ENCODE measurements around the gene GOLGA5. TPM values are rescaled to one million over a fixed set of nuclear protein-coding genes. Genes with fewer than 3 reads are reported as not detected.
"Not testable (repeated sequence)": the region's sequence is repeated elsewhere in the genome, so short reads cannot be mapped to it uniquely, and the experiment has no call there.

The GOLGA5 gene
- 31.1 TPM for polyA plus RNA-seq (2012; ENCODE audit: insufficient read depth, insufficient read length, low read depth)

DNA sequence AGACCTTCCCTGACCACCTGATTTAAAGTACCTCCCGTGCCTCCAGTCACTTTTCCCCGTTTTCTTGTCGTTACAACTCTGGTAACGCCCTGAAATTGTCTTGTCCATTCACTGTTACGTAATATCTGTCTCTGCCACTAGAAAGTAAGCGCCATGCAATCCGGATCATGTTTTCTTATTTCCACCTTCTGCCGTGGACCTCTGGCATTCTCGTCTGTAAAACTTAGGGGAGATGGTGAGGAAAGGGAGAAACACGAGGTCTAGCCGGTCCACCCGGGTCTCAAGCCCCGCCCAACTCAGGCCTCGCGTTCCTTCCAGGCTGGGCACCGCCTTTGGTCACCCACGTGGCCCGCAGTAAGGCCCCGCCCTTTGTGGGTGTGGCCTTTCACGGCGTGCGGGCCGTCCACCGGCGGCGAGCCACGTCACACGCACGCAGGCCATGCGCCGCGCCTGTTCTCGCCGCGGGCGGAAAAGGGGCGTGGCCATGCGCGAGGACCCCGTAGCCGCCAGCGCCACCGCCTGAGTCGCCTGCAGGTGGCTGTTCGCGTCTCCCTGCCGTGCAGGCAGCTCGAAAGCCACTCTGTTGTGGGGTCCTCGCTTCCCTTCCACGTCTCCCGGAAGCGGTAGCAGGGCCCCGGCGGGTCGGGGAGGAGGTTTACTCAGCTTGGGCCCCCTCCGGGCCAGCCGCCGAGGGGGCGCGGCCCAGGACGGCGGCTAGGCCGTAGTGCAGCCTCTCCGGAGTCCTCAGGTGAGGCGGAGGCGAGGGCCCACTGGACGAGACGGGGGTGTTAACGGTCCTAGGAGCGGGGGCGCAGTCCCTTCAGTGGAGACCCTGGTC, at the start of gene GOLGA5:
GOLGA5 (plus strand) TSS at position 597 of the 838 bp plus-strand sequence. CDS start 3,133 bp downstream, outside the sequence.
- Histone ChIP-seq H3K36me3 (peaks cover 3% of the 10 kb centered on the region; the same call in 1 of the 2 replicates), H3K27me3 (no peaks in the 10 kb centered on the region), H3K4me1 (peaks cover 7% of the 10 kb centered on the region), H3K4me3 (ENCODE audit: low read depth, low read length) (peak within 1 kb of the TSS; percentile 90), H3K9me3 (no peaks in the 10 kb centered on the region)
- TF ChIP-seq, protein P1, sequence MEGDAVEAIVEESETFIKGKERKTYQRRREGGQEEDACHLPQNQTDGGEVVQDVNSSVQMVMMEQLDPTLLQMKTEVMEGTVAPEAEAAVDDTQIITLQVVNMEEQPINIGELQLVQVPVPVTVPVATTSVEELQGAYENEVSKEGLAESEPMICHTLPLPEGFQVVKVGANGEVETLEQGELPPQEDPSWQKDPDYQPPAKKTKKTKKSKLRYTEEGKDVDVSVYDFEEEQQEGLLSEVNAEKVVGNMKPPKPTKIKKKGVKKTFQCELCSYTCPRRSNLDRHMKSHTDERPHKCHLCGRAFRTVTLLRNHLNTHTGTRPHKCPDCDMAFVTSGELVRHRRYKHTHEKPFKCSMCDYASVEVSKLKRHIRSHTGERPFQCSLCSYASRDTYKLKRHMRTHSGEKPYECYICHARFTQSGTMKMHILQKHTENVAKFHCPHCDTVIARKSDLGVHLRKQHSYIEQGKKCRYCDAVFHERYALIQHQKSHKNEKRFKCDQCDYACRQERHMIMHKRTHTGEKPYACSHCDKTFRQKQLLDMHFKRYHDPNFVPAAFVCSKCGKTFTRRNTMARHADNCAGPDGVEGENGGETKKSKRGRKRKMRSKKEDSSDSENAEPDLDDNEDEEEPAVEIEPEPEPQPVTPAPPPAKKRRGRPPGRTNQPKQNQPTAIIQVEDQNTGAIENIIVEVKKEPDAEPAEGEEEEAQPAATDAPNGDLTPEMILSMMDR (IDR thresholded peaks at IDR 0.05; ENCODE audit: low read depth, low read length) = no peak
- DNase-seq = peak; percentile 99

GRCh38 chr14:92747701-92748258, 46.3 kb upstream of the GOLGA5 start:
- Histone ChIP-seq H3K36me3 (0 out of 2 replicates have a peak, but pooled peaks cover 3% of the 10 kb centered on the region), H3K4me1 (no peaks in the 10 kb centered on the region), H3K27me3 (no peaks in the 10 kb centered on the region), H3K9me3 (no peaks in the 10 kb centered on the region), H3K4me3 (ENCODE audit: low read depth, low read length) (peak overlapping the region; percentile 74)
- TF ChIP-seq, protein P1 (IDR thresholded peaks at IDR 0.05; ENCODE audit: low read depth, low read length) = no peak
- DNase-seq = no peak

DNA sequence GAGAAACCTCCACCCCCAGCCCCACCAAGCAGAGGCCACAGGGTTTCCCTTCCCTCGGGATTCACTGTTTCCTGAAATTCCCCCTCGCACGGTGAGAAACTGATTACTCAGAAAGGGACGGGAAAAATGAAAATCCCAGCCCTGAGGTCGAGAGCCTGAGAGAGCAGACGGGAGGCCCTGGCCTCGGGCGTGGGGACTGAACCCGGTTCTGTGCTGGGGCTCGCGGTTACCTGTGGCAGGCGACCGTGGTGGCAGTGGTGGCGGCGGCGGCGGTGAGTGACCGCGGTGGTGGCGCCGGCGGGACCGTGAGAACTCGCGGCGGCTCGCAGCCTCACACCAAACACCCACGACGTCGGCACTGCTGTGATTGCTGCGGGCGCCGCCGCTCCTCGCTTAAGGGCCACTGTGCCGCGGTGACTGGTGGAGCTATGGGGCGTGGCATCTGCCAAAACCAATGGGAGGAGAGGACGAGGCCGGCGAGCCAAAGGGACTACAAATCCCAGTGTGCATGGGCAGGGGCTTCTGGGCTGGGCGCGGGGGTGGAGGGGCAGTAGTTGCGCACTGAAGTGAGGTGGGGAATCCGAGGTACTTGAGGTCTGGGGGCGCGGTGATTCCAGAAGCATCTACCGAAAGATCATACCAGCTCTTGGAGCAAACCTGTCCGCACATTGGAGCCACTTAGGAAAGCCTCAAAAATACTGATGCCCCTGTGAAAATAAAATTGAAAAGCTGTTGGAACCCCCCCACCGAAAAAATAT, 45.7 kb upstream of the GOLGA5 start, which contains the start of gene LGMN:
LGMN (minus strand) TSS at position 369 of the 758 bp plus-strand sequence. CDS start 15,841 bp downstream, outside the sequence.
- TF ChIP-seq, protein P1 (IDR thresholded peaks at IDR 0.05; ENCODE audit: low read depth, low read length) = no peak
- Histone ChIP-seq H3K27me3 (no peaks in the 10 kb centered on the region), H3K9me3 (no peaks in the 10 kb centered on the region), H3K36me3 (0 out of 2 replicates have a peak, but pooled peaks cover 3% of the 10 kb centered on the region), H3K4me1 (no peaks in the 10 kb centered on the region), H3K4me3 (ENCODE audit: low read depth, low read length) (peak within 1 kb of the TSS; percentile 74)
- peak; percentile 98 for DNase-seq

GRCh38 chr14:92750222-92750728, 43.8 kb upstream of the GOLGA5 start:
- not testable (repeated sequence) for H3K4me3 ChIP-seq (ENCODE audit: low read depth, low read length); H3K9me3 ChIP-seq; DNase-seq; H3K4me1 ChIP-seq; H3K27me3 ChIP-seq; H3K36me3 ChIP-seq

GRCh38 chr14:92750994-92751400, 43.1 kb upstream of the GOLGA5 start:
- Histone ChIP-seq H3K9me3 (no peaks in the 10 kb centered on the region), H3K27me3 (no peaks in the 10 kb centered on the region), H3K4me3 (ENCODE audit: low read depth, low read length) (no peak overlapping the region), H3K36me3 (0 out of 2 replicates have a peak, but pooled peaks cover 3% of the 10 kb centered on the region), H3K4me1 (no peaks in the 10 kb centered on the region)
- TF ChIP-seq, protein P1 (IDR thresholded peaks at IDR 0.05; ENCODE audit: low read depth, low read length) = no peak
- DNase-seq = no peak

GRCh38 chr14:92751819-92752218, 42.3 kb upstream of the GOLGA5 start:
- DNase-seq = no peak
- H3K27me3 ChIP-seq = no peaks in the 10 kb centered on the region
- no peak overlapping the region for H3K4me3 ChIP-seq (ENCODE audit: low read depth, low read length)
- no peaks in the 10 kb centered on the region for H3K4me1 ChIP-seq
- no peaks in the 10 kb centered on the region for H3K9me3 ChIP-seq
- no peaks in the 10 kb centered on the region for H3K36me3 ChIP-seq
- TF ChIP-seq, protein P1 (IDR thresholded peaks at IDR 0.05; ENCODE audit: low read depth, low read length) = no peak
